ENCODE measurements around the gene PKMYT1.
A peak's percentile ranks its signal among the peaks of the same experiment; 100 is the strongest.

Gene PKMYT1

DNA sequence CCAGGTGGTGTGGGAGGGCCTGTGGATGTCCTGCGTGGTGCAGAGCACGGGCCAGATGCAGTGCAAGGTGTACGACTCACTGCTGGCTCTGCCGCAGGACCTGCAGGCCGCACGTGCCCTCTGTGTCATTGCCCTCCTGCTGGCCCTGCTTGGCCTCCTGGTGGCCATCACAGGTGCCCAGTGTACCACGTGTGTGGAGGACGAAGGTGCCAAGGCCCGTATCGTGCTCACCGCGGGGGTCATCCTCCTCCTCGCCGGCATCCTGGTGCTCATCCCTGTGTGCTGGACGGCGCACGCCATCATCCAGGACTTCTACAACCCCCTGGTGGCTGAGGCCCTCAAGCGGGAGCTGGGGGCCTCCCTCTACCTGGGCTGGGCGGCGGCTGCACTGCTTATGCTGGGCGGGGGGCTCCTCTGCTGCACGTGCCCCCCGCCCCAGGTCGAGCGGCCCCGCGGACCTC lies 33.3 kb upstream of the PKMYT1 start:
- Mint-ChIP-seq H3K36me3 (ENCODE audit: insufficient read depth) (peaks cover 4% of the 10 kb centered on the region), H3K9me3 (no peaks in the 10 kb centered on the region), H3K4me3 (no peak overlapping the region), H3K27ac (no peak overlapping the region), H3K4me1 (ENCODE audit: low read depth in 2 of 2) (peaks cover under 1 to 5% of the 10 kb centered on the region in 2 donors), H3K27me3 (peaks cover 0 to 24% of the 10 kb centered on the region in 2 donors)
- ATAC-seq (replicated peaks) (no peak), DNase-seq (no peak)

DNA sequence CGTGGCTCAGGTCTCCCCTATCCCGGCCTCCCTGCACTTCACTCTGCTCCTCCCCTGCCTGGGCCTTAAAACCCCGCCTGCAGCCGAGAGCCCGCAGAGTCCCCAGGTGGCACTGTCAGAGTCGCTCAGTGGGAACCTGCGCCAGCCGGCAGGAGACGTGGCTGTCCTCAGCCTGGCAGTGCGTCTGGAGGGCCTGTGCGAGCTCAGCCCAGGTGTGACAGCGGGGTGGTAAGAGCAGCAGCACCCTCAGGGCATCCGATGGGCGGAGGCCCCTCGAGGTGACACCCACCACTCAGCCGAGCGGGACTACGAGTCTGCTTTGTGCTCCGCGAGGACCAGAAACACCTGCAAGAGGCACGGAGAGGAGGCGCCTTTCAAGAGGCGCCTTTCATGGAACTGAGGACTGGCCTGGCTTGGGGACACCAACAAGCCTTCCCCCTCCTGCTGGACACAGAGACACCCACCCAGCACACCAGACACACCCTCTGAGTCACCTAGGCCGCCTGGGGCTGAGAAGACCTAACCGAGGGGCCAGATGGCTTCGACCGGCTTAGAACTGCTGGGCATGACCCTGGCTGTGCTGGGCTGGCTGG lies 32.7 kb upstream of the PKMYT1 start, which contains the start of gene CLDN9:
TSS of gene CLDN9 (plus strand) at position 96 of the 593 bp plus-strand sequence. CDS start at position 536, 440 bp downstream.
- Mint-ChIP-seq H3K27me3 (peaks cover 0 to 30% of the 10 kb centered on the region in 2 donors), H3K27ac (no peak within 1 kb of the TSS)
- no peak for DNase-seq

DNA sequence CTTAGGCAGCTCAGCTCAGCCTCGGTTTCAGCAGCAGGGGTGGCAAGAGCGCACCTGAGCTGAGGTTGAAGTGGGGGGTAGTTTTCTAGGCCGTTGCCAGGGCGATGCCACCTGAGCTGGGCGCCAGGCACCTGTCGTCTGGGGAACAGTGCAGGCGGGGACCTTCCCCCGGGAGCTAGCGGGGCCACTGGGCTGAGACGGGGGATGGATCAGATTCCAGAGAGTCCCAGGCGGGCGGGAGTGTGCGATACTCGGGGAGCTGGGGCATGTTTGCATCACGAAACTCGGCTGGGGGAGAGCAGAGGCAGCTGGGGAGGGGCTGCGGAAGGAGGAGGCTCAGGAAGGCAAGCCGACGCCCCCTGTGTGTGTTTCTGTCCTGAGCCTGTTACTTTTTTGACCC lies 32.0 kb upstream of the PKMYT1 start:
- Mint-ChIP-seq H3K4me1 (ENCODE audit: low read depth in 2 of 2) (peaks cover 13 to 16% of the 10 kb centered on the region in 2 donors), H3K9me3 (no peaks in the 10 kb centered on the region), H3K4me3 (no peak overlapping the region), H3K36me3 (ENCODE audit: insufficient read depth) (peaks cover 4% of the 10 kb centered on the region), H3K27me3 (peaks cover 0 to 33% of the 10 kb centered on the region in 2 donors), H3K27ac (no peak overlapping the region)
- no peak for DNase-seq
- no peak for ATAC-seq (replicated peaks)

More for the DNA sequence above, 32.7 kb upstream of the PKMYT1 start, which contains the start of gene CLDN9:
- peaks cover 4% of the 10 kb centered on the region for H3K36me3 Mint-ChIP-seq (ENCODE audit: insufficient read depth)
- no peaks in the 10 kb centered on the region for H3K9me3 Mint-ChIP-seq
- H3K4me3 Mint-ChIP-seq: no peak within 1 kb of the TSS
- peaks cover 6 to 9% of the 10 kb centered on the region in 2 donors for H3K4me1 Mint-ChIP-seq (ENCODE audit: low read depth in 2 of 2)
- peak; percentile 21 for ATAC-seq (replicated peaks)

DNA sequence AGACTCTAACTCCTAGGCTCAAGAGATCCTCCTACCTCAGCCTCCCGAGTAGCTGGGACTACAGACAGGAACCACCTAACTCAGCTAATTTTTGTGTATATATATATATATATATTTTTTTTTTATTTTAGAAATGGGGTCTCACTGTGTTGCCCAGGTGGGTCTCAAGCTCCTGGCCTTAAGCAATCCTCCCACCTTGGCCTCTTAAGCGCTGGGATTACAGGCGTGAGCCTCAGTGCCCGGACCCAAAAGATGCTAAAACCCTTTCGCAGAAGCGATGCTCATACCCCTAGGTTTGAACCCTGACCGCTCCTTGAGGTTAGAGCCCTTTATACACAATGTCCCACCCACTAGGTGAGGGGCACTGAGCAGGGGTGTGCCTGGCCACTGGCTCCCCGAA lies 30.3 kb upstream of the PKMYT1 start:
- no peak for DNase-seq
- peaks cover 14 to 20% of the 10 kb centered on the region in 2 donors for H3K4me1 Mint-ChIP-seq (ENCODE audit: low read depth in 2 of 2)
- no peak overlapping the region for H3K4me3 Mint-ChIP-seq
- H3K36me3 Mint-ChIP-seq (ENCODE audit: insufficient read depth): peaks cover 4% of the 10 kb centered on the region
- H3K27me3 Mint-ChIP-seq: peaks cover 0 to 42% of the 10 kb centered on the region in 2 donors
- H3K9me3 Mint-ChIP-seq: no peaks in the 10 kb centered on the region
- no peak for ATAC-seq (replicated peaks)
- H3K27ac Mint-ChIP-seq: no peak overlapping the region

- ATAC-seq (replicated peaks): no peak
- Mint-ChIP-seq H3K27me3 (peaks cover 0 to 42% of the 10 kb centered on the region in 2 donors), H3K4me1 (ENCODE audit: low read depth in 2 of 2) (peaks cover 14 to 23% of the 10 kb centered on the region in 2 donors), H3K27ac (no peak overlapping the region), H3K9me3 (no peaks in the 10 kb centered on the region), H3K36me3 (ENCODE audit: insufficient read depth) (peaks cover 4% of the 10 kb centered on the region), H3K4me3 (no peak overlapping the region)
- no peak for DNase-seq
Measured at GRCh38 chr16:3009568-3010390, 29.5 kb upstream of the PKMYT1 start.

- Mint-ChIP-seq H3K4me1 (ENCODE audit: low read depth in 2 of 2) (peaks cover 14 to 27% of the 10 kb centered on the region in 2 donors), H3K27me3 (peaks cover 0 to 32% of the 10 kb centered on the region in 2 donors), H3K9me3 (no peaks in the 10 kb centered on the region), H3K4me3 (peak overlapping the region; percentile 59 to 80), H3K27ac (peak overlapping the region in 1 of 2 donors; percentile 55), H3K36me3 (ENCODE audit: insufficient read depth) (peaks cover 3% of the 10 kb centered on the region)
- ATAC-seq (replicated peaks): no peak
- DNase-seq: no peak
Measured at GRCh38 chr16:3008690-3009037, 28.4 kb upstream of the PKMYT1 start.

DNA sequence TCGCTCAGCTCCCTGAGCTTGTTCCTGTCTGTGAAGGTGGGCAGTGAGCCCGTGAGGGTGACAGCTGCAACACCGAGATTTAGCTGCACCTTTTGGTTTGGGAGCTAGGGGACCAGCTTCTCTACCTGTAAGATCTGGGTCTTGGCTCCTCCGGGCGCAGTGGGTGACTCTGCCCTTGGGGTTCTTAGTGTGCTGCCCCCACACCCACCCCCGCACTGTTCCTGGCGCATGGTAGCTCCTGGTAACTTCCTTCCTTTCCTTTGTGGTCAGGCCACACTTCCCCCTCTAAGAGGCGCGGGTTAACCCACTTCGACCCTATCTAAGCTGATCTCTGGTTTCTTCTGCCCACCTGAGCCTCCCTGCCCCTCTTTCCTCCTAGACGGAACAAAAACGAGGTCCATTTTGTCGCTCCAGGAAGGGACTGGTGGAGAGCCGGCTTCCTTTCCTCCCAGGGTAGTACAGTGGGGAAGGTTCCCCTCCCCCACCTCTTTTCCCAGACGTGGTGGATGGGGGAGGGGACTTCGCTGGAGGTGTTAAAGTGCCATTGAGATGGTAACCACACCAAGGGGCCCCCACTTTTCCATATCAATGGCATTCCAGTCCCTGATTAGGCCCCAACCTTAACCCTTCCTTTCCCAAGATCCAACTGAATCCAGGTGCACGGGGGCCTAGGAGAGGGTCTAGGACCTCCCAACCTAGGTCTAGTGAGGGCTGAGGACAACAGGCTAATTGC lies 27.9 kb upstream of the PKMYT1 start:
- ATAC-seq (replicated peaks) (no peak), DNase-seq (peak in 1 of 3 experiments; percentile 18)
- Mint-ChIP-seq H3K4me3 (peak overlapping the region; percentile 59 to 80), H3K9me3 (no peaks in the 10 kb centered on the region), H3K36me3 (ENCODE audit: insufficient read depth) (peaks cover 6% of the 10 kb centered on the region), H3K27ac (peak overlapping the region in 1 of 2 donors; percentile 55), H3K27me3 (peaks cover 0 to 30% of the 10 kb centered on the region in 2 donors), H3K4me1 (ENCODE audit: low read depth in 2 of 2) (peaks cover 14 to 27% of the 10 kb centered on the region in 2 donors)

- H3K4me3 Mint-ChIP-seq: peak overlapping the region; percentile 59 to 80
- no peaks in the 10 kb centered on the region for H3K9me3 Mint-ChIP-seq
- ATAC-seq (replicated peaks): no peak
- peaks cover 14 to 27% of the 10 kb centered on the region in 2 donors for H3K4me1 Mint-ChIP-seq (ENCODE audit: low read depth in 2 of 2)
- peaks cover 0 to 23% of the 10 kb centered on the region in 2 donors for H3K27me3 Mint-ChIP-seq
- H3K36me3 Mint-ChIP-seq (ENCODE audit: insufficient read depth): peaks cover 6% of the 10 kb centered on the region
- no peak for DNase-seq
- H3K27ac Mint-ChIP-seq: no peak overlapping the region
Measured at GRCh38 chr16:3007059-3007956, 27.1 kb upstream of the PKMYT1 start.

- no peak for ATAC-seq (replicated peaks)
- Mint-ChIP-seq H3K36me3 (ENCODE audit: insufficient read depth) (peaks cover 11% of the 10 kb centered on the region), H3K27ac (no peak overlapping the region), H3K27me3 (peaks cover 11 to 31% of the 10 kb centered on the region in 2 donors), H3K4me1 (ENCODE audit: low read depth in 2 of 2) (peaks cover 14 to 27% of the 10 kb centered on the region in 2 donors), H3K4me3 (peak overlapping the region; percentile 57 to 64), H3K9me3 (no peaks in the 10 kb centered on the region)
- DNase-seq: no peak
Measured at GRCh38 chr16:3004781-3005284, 24.6 kb upstream of the PKMYT1 start.

- DNase-seq: no peak
- Mint-ChIP-seq H3K36me3 (ENCODE audit: insufficient read depth) (peaks cover 11% of the 10 kb centered on the region), H3K9me3 (no peaks in the 10 kb centered on the region), H3K27me3 (peaks cover 16 to 35% of the 10 kb centered on the region in 2 donors), H3K4me3 (peak overlapping the region in 1 of 2 donors; percentile 64), H3K27ac (no peak overlapping the region), H3K4me1 (ENCODE audit: low read depth in 2 of 2) (peaks cover 14 to 27% of the 10 kb centered on the region in 2 donors)
- ATAC-seq (replicated peaks): peak; percentile 13
Measured at GRCh38 chr16:3004319-3004718, 24.1 kb upstream of the PKMYT1 start.

- ATAC-seq (replicated peaks) (peak; percentile 97), DNase-seq (peak; percentile 91 to 92 (median 91))
- Mint-ChIP-seq H3K27ac (peak overlapping the region in 1 of 2 donors; percentile 46), H3K4me1 (ENCODE audit: low read depth in 2 of 2) (peaks cover 14 to 26% of the 10 kb centered on the region in 2 donors), H3K9me3 (no peaks in the 10 kb centered on the region), H3K36me3 (ENCODE audit: insufficient read depth) (peaks cover 11% of the 10 kb centered on the region), H3K27me3 (peaks cover 16 to 40% of the 10 kb centered on the region in 2 donors), H3K4me3 (peak overlapping the region; percentile 77 to 78)
Measured at GRCh38 chr16:3003582-3004270, 23.5 kb upstream of the PKMYT1 start.

GRCh38 chr16:3001316-3001715 lies 21.1 kb upstream of the PKMYT1 start:
- Mint-ChIP-seq H3K4me1 (ENCODE audit: low read depth in 2 of 2) (peaks cover 0 to 7% of the 10 kb centered on the region in 2 donors), H3K27ac (no peak overlapping the region), H3K36me3 (ENCODE audit: insufficient read depth) (peaks cover 11% of the 10 kb centered on the region), H3K9me3 (no peaks in the 10 kb centered on the region), H3K27me3 (peaks cover 16 to 30% of the 10 kb centered on the region in 2 donors), H3K4me3 (no peak overlapping the region)
- ATAC-seq (replicated peaks) (no peak), DNase-seq (no peak)

All from effector memory CD8-positive, alpha-beta T cell (primary cell).